Activated CD8-positive, alpha-beta T cell treated with anti-CD3 and anti-CD28 coated beads for 36 hours (primary cell): ENCODE data around the gene C16orf46. TPM values are rescaled to one million over a fixed set of nuclear protein-coding genes. Genes with fewer than 3 reads are reported as not detected.

ENCODE experiments used
- ATAC-seq: fragments of 200-7000 bp; cut with Tn5 transposase; one replicate; pipeline ENCODE4 v1.10.0; 2021; ENCODE audit warnings: mild to moderate bottlenecking, moderate library complexity
- CTCF ChIA-PET: fragments of 350-600 bp; sonication (Branson Sonifier 250); formaldehyde crosslinking; loops from one replicate; lab custom pipeline; 2021; ENCODE audit warnings: antibody characterized with exemption; lab: Charles Lee
- POLR2A ChIA-PET: fragments of 350-600 bp; sonication (Branson Sonifier 250); formaldehyde crosslinking; loops from one replicate; lab custom pipeline; 2021; ENCODE audit warnings: antibody characterized with exemption; lab: Charles Lee
- DNase-seq: peaks from one replicate; pipeline ENCODE4 v3.0.0-alpha.2; 2020
- H3K27ac Mint-ChIP-seq: one replicate; pipeline ENCODE4 v1.8.0; 2021; ENCODE audit warnings: mild to moderate bottlenecking, mixed read lengths
- H3K27me3 Mint-ChIP-seq: one replicate; pipeline ENCODE4 v1.8.0; 2021; ENCODE audit warnings: mixed read lengths
- H3K36me3 Mint-ChIP-seq: one replicate; pipeline ENCODE4 v1.8.0; 2021; ENCODE audit warnings: low read depth, mixed read lengths
- H3K4me1 Mint-ChIP-seq: one replicate; pipeline ENCODE4 v1.8.0; 2021; ENCODE audit warnings: low read depth, mixed read lengths
- H3K4me3 Mint-ChIP-seq: one replicate; pipeline ENCODE4 v1.8.0; 2021; ENCODE audit warnings: mild to moderate bottlenecking, moderate library complexity, mixed read lengths
- H3K9me3 Mint-ChIP-seq: one replicate; pipeline ENCODE4 v1.8.0; 2021; ENCODE audit warnings: mixed read lengths
- intact Hi-C: fragments of 100-400 bp; cut with micrococcal nuclease; formaldehyde crosslinking; loops from one replicate; pipeline ENCODE4 v1.10.0; 2022
- total RNA-seq, 2 experiments: library from RNA; stranded (reverse); gene quantifications; one replicate each; pipeline ENCODE4 v1.2.3, GENCODE V29; 2021
- TF ChIP-seq, protein P1 (sequence below): fragments of 200-600 bp; IDR thresholded peaks from one replicate; pipeline ENCODE4 v1.8.0; 2022; ENCODE audit warnings: antibody characterized with exemption, mild to moderate bottlenecking

The C16orf46 gene
- total RNA-seq, 2 experiments from 2014 or later = 0.59 to 0.60 TPM

DNA sequence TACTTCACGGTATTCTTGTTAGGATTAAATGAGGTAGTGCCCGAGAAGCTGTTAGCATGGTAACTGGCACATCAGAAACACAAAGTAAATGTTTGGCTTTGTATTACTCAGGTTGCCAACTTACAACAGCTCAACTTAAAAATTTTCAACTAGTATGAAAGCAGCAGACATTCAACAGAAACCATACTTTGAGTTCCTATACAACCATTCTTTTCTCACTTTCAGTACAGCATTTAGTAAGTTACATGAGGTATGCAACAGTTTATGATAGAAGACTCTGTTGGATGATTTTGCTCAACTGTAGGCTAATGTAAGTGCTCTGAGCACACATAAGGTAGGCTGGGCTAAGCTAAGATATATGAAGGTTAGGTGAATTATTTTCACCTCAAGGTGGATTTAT is 62.4 kb downstream of the C16orf46 start:
- no peaks in the 10 kb centered on the region for H3K4me1 Mint-ChIP-seq

DNA sequence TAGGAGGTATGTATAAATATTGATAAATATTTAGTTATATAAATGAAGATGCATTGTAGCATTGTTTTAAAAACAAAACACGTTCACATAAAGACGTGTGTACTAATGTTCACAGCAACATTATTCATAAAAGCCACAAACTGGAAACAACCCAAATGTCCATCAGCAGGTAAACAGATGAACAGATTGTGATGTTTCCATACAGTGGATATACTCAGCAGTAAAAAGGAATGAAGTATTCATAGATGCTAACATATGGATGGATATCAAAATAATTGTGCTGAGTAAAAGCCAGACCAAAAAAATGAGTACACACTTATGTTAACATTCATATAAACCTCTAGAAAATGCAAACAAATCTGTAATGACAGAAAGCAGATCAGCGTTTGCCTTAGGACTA is 64.1 kb downstream of the C16orf46 start:
- H3K27ac Mint-ChIP-seq = no peak overlapping the region
- peaks cover 71% of the 10 kb centered on the region for H3K36me3 Mint-ChIP-seq
- intact Hi-C loops = no loop called here
- H3K27me3 Mint-ChIP-seq = no peaks in the 10 kb centered on the region
- H3K9me3 Mint-ChIP-seq = no peaks in the 10 kb centered on the region
- TF ChIP-seq, protein P1, sequence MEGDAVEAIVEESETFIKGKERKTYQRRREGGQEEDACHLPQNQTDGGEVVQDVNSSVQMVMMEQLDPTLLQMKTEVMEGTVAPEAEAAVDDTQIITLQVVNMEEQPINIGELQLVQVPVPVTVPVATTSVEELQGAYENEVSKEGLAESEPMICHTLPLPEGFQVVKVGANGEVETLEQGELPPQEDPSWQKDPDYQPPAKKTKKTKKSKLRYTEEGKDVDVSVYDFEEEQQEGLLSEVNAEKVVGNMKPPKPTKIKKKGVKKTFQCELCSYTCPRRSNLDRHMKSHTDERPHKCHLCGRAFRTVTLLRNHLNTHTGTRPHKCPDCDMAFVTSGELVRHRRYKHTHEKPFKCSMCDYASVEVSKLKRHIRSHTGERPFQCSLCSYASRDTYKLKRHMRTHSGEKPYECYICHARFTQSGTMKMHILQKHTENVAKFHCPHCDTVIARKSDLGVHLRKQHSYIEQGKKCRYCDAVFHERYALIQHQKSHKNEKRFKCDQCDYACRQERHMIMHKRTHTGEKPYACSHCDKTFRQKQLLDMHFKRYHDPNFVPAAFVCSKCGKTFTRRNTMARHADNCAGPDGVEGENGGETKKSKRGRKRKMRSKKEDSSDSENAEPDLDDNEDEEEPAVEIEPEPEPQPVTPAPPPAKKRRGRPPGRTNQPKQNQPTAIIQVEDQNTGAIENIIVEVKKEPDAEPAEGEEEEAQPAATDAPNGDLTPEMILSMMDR = no peak
- H3K4me3 Mint-ChIP-seq = no peak overlapping the region
- CTCF ChIA-PET = no interaction called here
- ATAC-seq (no peak), DNase-seq (no peak)
- peaks cover 7% of the 10 kb centered on the region for H3K4me1 Mint-ChIP-seq
- POLR2A ChIA-PET = interaction anchor here (1.0 kb wide), 1 partner anchor 12 kb away, joined by 3 read pairs; no protein-coding TSS in a partner anchor

More for the DNA sequence above, 62.4 kb downstream of the C16orf46 start:
- ATAC-seq (no peak), DNase-seq (no peak)
- no peaks in the 10 kb centered on the region for H3K9me3 Mint-ChIP-seq
- intact Hi-C loops = no loop called here
- CTCF ChIA-PET = interaction anchor here (1.0 to 1.4 kb wide), 4 partner anchors 10 to 184 kb away, joined by 3 to 10 read pairs (median 4); partner anchors contain the start of gene ATMIN
- no peak overlapping the region for H3K4me3 Mint-ChIP-seq
- POLR2A ChIA-PET = interaction anchor here (0.7 kb wide), 1 partner anchor 18 kb away, joined by 4 read pairs; no protein-coding TSS in a partner anchor
- TF ChIP-seq, protein P1 = no peak
- H3K36me3 Mint-ChIP-seq = peaks cover 68% of the 10 kb centered on the region
- no peak overlapping the region for H3K27ac Mint-ChIP-seq
- no peaks in the 10 kb centered on the region for H3K27me3 Mint-ChIP-seq

Other genes with a start within 250 kb of the C16orf46 start
- 100 to 1,000 TPM; 105 to 106 TPM for gene CMC2, start 70.4 kb downstream of the C16orf46 start, total RNA-seq
- 10 to 100 TPM; 51.7 to 54.8 TPM for gene CENPN, start 70.0 kb downstream of the C16orf46 start, total RNA-seq
- gene ATMIN, start 41.4 kb downstream of the C16orf46 start, total RNA-seq = 10 to 100 TPM; 17.9 to 19.7 TPM
- gene GCSH, start 19.2 kb upstream of the C16orf46 start, total RNA-seq = 10 to 100 TPM; 21.0 to 25.3 TPM
- not detected for gene BCO1, start 161.5 kb upstream of the C16orf46 start, total RNA-seq
- 10 to 100 TPM; 11.5 to 12.3 TPM for gene GAN, start 237.7 kb upstream of the C16orf46 start, total RNA-seq